GM12878 (cell line): ENCODE measurements around the gene GPR4. TPM values are rescaled to one million over a fixed set of nuclear protein-coding genes. Genes with fewer than 3 reads are reported as not detected.
A peak's percentile ranks its signal among the peaks of the same experiment; 100 is the strongest.

Source experiments
- CUX1 ChIP-seq: IDR thresholded peaks from 2 replicates; pipeline ENCODE4 v1.6.1; 2012; ENCODE audit warnings: improper control_type of control experiment, low read depth, low read length; ENCODE audit not compliant: insufficient replicate concordance
- EED ChIP-seq: sonication (generic); IDR thresholded peaks from 2 replicates; pipeline ENCODE4 v1.6.1; 2016; ENCODE audit warnings: antibody characterized with exemption, low read depth
- ESRRA ChIP-seq: IDR thresholded peaks from 2 replicates; pipeline ENCODE4 v1.6.1; 2012; ENCODE audit warnings: mild to moderate bottlenecking, low read length, improper control_type of control experiment
- ETV6 ChIP-seq, 2 experiments: fragments of 450-650 bp in 1 of 2; IDR thresholded peaks in 1 of 2; conservative IDR thresholded peaks in 1 of 2; 2 replicates each; pipeline ENCODE4 v1.6.1; 2014; ENCODE audit warnings: antibody characterized with exemption in 1 of 2, borderline replicate concordance in 1 of 2, low read depth in 1 of 2, mild to moderate bottlenecking in 1 of 2, moderate library complexity in 1 of 2
- FOXK2 ChIP-seq: fragments of 450-650 bp; IDR thresholded peaks from 2 replicates; pipeline ENCODE4 v1.6.1; 2017; ENCODE audit warnings: mild to moderate bottlenecking, moderate library complexity
- HDAC2 ChIP-seq: fragments of 200-600 bp; sonication (generic); IDR thresholded peaks from 2 replicates; pipeline ENCODE4 v1.6.1; 2017
- MAX ChIP-seq: IDR thresholded peaks from 2 replicates; pipeline ENCODE4 v1.6.1; 2012; ENCODE audit warnings: low read depth, low read length, improper control_type of control experiment
- MTA2 ChIP-seq: fragments of 450-650 bp; IDR thresholded peaks from 2 replicates; pipeline ENCODE4 v1.6.1; 2016; ENCODE audit warnings: low read depth, mild to moderate bottlenecking, moderate library complexity
- MTA3 ChIP-seq: IDR thresholded peaks from 2 replicates; pipeline ENCODE4 v1.6.1; 2012; ENCODE audit warnings: low read length, inconsistent platforms, borderline replicate concordance
- NFYB ChIP-seq: IDR thresholded peaks from 2 replicates; pipeline ENCODE4 v1.6.1; 2011; ENCODE audit warnings: low read depth, mild to moderate bottlenecking, low read length, improper control_type of control experiment, moderate library complexity; ENCODE audit not compliant: insufficient read depth
- PAX8 ChIP-seq: fragments of 450-650 bp; IDR thresholded peaks from 2 replicates; pipeline ENCODE4 v1.6.1; 2017; ENCODE audit warnings: mild to moderate bottlenecking, moderate library complexity
- PKNOX1 ChIP-seq: fragments of 450-650 bp; IDR thresholded peaks from 2 replicates; pipeline ENCODE4 v1.6.1; 2016; ENCODE audit warnings: mild to moderate bottlenecking
- RBBP5 ChIP-seq: fragments of 200-600 bp; sonication (generic); conservative IDR thresholded peaks from 2 replicates; pipeline ENCODE4 v1.6.1; 2016
- RCOR1 ChIP-seq: conservative IDR thresholded peaks from 2 replicates; pipeline ENCODE4 v1.6.1; 2012; ENCODE audit warnings: low read depth, low read length, improper control_type of control experiment
- TBL1XR1 ChIP-seq: IDR thresholded peaks from 2 replicates; pipeline ENCODE4 v1.6.1; 2012; ENCODE audit warnings: low read depth, low read length, improper control_type of control experiment
- TCF7 ChIP-seq: IDR thresholded peaks from 2 replicates; pipeline ENCODE4 v1.6.1; 2014; ENCODE audit warnings: antibody characterized with exemption, borderline replicate concordance
- USF2 ChIP-seq: IDR thresholded peaks from 2 replicates; pipeline ENCODE4 v1.6.1; 2011; ENCODE audit warnings: low read depth, low read length, improper control_type of control experiment, borderline replicate concordance
- ZBTB40 ChIP-seq: fragments of 450-650 bp; IDR thresholded peaks from 2 replicates; pipeline ENCODE4 v1.6.1; 2016; ENCODE audit warnings: mild to moderate bottlenecking, moderate library complexity, borderline replicate concordance
- polyA plus RNA-seq, 11 experiments: library from polyadenylated mRNA; depleted of rRNA in 4 of 11; unstranded in 6 of 11; stranded (reverse) in 5 of 11; fragments of >200 nt; fragmentation: Nextera tagmentation in 4 of 11; fragmentation: Illumina TruSeq in 1 of 11; extraction: Ambion mirVana in 4 of 11; extraction: Trizol in 1 of 11; gene quantifications; 1 replicate in 1 of 11; 2 replicates in 10 of 11; pipeline versions ENCODE4 v1.2.1 to v1.2.3, GENCODE V29; 2011 to 2016; ENCODE audit warnings: inconsistent platforms in 2 of 11, missing spikeins in 2 of 11, low read depth in 1 of 11
- total RNA-seq, 4 experiments: library from RNA; depleted of rRNA in 3 of 4; stranded (reverse); fragments of >200 nt in 3 of 4; fragmentation: Illumina TruSeq in 1 of 4; extraction: Trizol in 1 of 4; gene quantifications; 2 replicates each; pipeline versions ENCODE4 v1.2.1 to v1.2.3, GENCODE V29; 2013 to 2021

GPR4 gene
- total and polyA plus RNA-seq, 10 of the 15 experiments (the other 5 are each of a cell fraction or from before 2014, with no cell fraction given), result not detected

GRCh38 chr19:45584332-45585157 is 17.5 kb downstream of the GPR4 start, which contains the start of gene OPA3 (continued):
- TF ChIP-seq TBL1XR1 (no peak), RCOR1 (no peak), ZBTB40 (peak; percentile 55; the same call in 1 of the 2 replicates), TCF7 (no peak), HDAC2 (0 out of 2 replicates have a peak, but pooled peaks have one; percentile 43), FOXK2 (no peak), EED (no peak), MTA3 (no peak), NFYB (peak; percentile 95), CUX1 (no peak), MTA2 (peak; percentile 73), RBBP5 (no peak), ESRRA (no peak), MAX (peak; percentile 81), PKNOX1 (peak; percentile 99), ETV6 (conservative IDR thresholded peaks at IDR 0.05 in 1 of 2, IDR thresholded peaks at IDR 0.05 in 1 of 2; ENCODE audit: borderline replicate concordance in 1 of 2, low read depth in 1 of 2) (no peak), USF2 (no peak; the same call in none of the 2 replicates), PAX8 (no peak)
